IMR-90 (cell line): Measurements from ENCODE around the gene DOK1. TPM values are rescaled to one million over a fixed set of nuclear protein-coding genes. Genes with fewer than 3 reads are reported as not detected.

Source experiments
- ATAC-seq: fragments of 200-7000 bp; cut with Tn5 transposase; 2 replicates; pipeline ENCODE4 v1.9.1; 2020; ENCODE audit warnings: low read depth, mild to moderate bottlenecking, moderate library complexity
- BruUV-seq: library from RNA; stranded (reverse); fragments of 400-500 nt; replicated peaks from 2 replicates; lab custom pipeline; 2021; lab: Mats Ljungman, UMichigan
- CTCF ChIA-PET: fragments of 300-600 bp; formaldehyde crosslinking; extraction: SDS; loops from one replicate; lab custom pipeline; 2021; ENCODE audit warnings: antibody characterized with exemption; lab: Yijun Ruan, JAX
- POLR2A ChIA-PET: fragments of 300-600 bp; sonication (Branson Sonifier 250); formaldehyde crosslinking; loops from one replicate; lab custom pipeline; 2022; ENCODE audit warnings: antibody characterized with exemption; ENCODE audit not compliant: unreplicated experiment; lab: Charles Lee
- DNase-seq: peaks from one replicate; pipeline ENCODE4 v3.0.0; 2013
- H2AFZ ChIP-seq: replicated peaks from 2 replicates; pipeline ENCODE3; 2013; ENCODE audit warnings: low read length, mild to moderate bottlenecking; ENCODE audit not compliant: poor library complexity
- H2AK5ac ChIP-seq: 2 replicates; pipeline ENCODE4 v1.6.1; 2013; ENCODE audit warnings: low read depth, low read length, inconsistent platforms
- H2AK9ac ChIP-seq: replicated peaks from 2 replicates; pipeline ENCODE3; 2013; ENCODE audit warnings: mild to moderate bottlenecking, low read depth, low read length, moderate library complexity; ENCODE audit not compliant: poor library complexity
- H2BK120ac ChIP-seq: 2 replicates; pipeline ENCODE4 v1.6.1; 2013; ENCODE audit warnings: low read depth, low read length, inconsistent platforms
- H2BK15ac ChIP-seq: 3 replicates; pipeline ENCODE4 v1.6.1; 2013; ENCODE audit warnings: low read depth, low read length, inconsistent platforms
- H2BK20ac ChIP-seq: 2 replicates; pipeline ENCODE4 v1.6.1; 2013; ENCODE audit warnings: low read depth, mild to moderate bottlenecking, inconsistent platforms, low read length, moderate library complexity
- H2BK5ac ChIP-seq: 2 replicates; pipeline ENCODE4 v1.6.1; 2013; ENCODE audit warnings: mild to moderate bottlenecking, low read depth, low read length, inconsistent platforms; ENCODE audit not compliant: poor library complexity, severe bottlenecking
- H3K14ac ChIP-seq: replicated peaks from 2 replicates; pipeline ENCODE4 v1.6.1; 2013; ENCODE audit warnings: low read depth, low read length, inconsistent platforms
- H3K18ac ChIP-seq: 2 replicates; pipeline ENCODE4 v1.6.1; 2013; ENCODE audit warnings: low read depth, low read length, control low read depth
- H3K23ac ChIP-seq: 2 replicates; pipeline ENCODE4 v1.6.1; 2013; ENCODE audit warnings: low read depth, low read length, inconsistent platforms
- H3K27ac ChIP-seq: 2 replicates; pipeline ENCODE4 v1.5.1; 2013; ENCODE audit warnings: mild to moderate bottlenecking, control low read depth, low read length; ENCODE audit not compliant: insufficient read depth
- H3K27me3 ChIP-seq: 2 replicates; pipeline ENCODE4 v1.6.1; 2013; ENCODE audit warnings: low read length; ENCODE audit not compliant: control insufficient read depth, insufficient read depth
- H3K36me3 ChIP-seq: 2 replicates; pipeline ENCODE4 v1.6.1; 2013; ENCODE audit warnings: low read length, mixed read lengths; ENCODE audit not compliant: control insufficient read depth, insufficient read depth
- H3K4ac ChIP-seq: 2 replicates; pipeline ENCODE4 v1.6.1; 2013; ENCODE audit warnings: low read depth, low read length, inconsistent platforms
- H3K4me1 ChIP-seq: 2 replicates; pipeline ENCODE4 v1.6.1; 2013; ENCODE audit warnings: low read length, mixed read lengths; ENCODE audit not compliant: control insufficient read depth, insufficient read depth
- H3K4me2 ChIP-seq: 2 replicates; pipeline ENCODE4 v1.6.1; 2013; ENCODE audit warnings: low read depth, mild to moderate bottlenecking, control low read depth, low read length, moderate library complexity
- H3K4me3 ChIP-seq: 2 replicates; pipeline ENCODE4 v1.5.1; 2013; ENCODE audit warnings: low read depth, mild to moderate bottlenecking, control low read depth, low read length, moderate library complexity; ENCODE audit not compliant: insufficient read depth
- H3K56ac ChIP-seq: 2 replicates; pipeline ENCODE4 v1.6.1; 2013; ENCODE audit warnings: low read length, inconsistent platforms; ENCODE audit not compliant: insufficient read depth; ENCODE audit errors: extremely low read depth
- H3K79me1 ChIP-seq, 2 experiments: 2 replicates each; pipeline ENCODE4 v1.6.1; 2013; ENCODE audit warnings: low read length in 2 of 2, inconsistent platforms in 1 of 2, low read depth in 1 of 2
- H3K9ac ChIP-seq: 2 replicates; pipeline ENCODE4 v1.6.1; 2013; ENCODE audit warnings: low read depth, low read length, control low read depth
- H3K9me1 ChIP-seq: 2 replicates; pipeline ENCODE4 v1.6.1; 2013; ENCODE audit warnings: low read length, inconsistent platforms; ENCODE audit not compliant: insufficient read depth
- H3K9me3 ChIP-seq: 2 replicates; pipeline ENCODE4 v1.6.1; 2013; ENCODE audit warnings: low read length; ENCODE audit not compliant: control insufficient read depth, insufficient read depth
- H4K20me1 ChIP-seq: 2 replicates; pipeline ENCODE4 v1.6.1; 2013; ENCODE audit warnings: low read length, inconsistent platforms; ENCODE audit not compliant: insufficient read depth
- H4K5ac ChIP-seq: 2 replicates; pipeline ENCODE4 v1.6.1; 2013; ENCODE audit warnings: mild to moderate bottlenecking, low read depth, low read length, control low read depth
- H4K8ac ChIP-seq, 2 experiments: 2 replicates each; pipeline ENCODE4 v1.6.1; 2013; ENCODE audit warnings: low read depth in 2 of 2, low read length in 2 of 2, control low read depth in 1 of 2, inconsistent platforms in 1 of 2
- H4K91ac ChIP-seq: 2 replicates; pipeline ENCODE4 v1.6.1; 2013; ENCODE audit warnings: low read depth, low read length, inconsistent platforms; ENCODE audit not compliant: insufficient read depth
- BHLHE40 ChIP-seq: fragments of 150-350 bp; IDR thresholded peaks from 2 replicates; pipeline ENCODE4 v1.6.1; 2016; ENCODE audit warnings: mild to moderate bottlenecking, low read depth, low read length
- CEBPB ChIP-seq: IDR thresholded peaks from 2 replicates; pipeline ENCODE4 v1.6.1; 2012; ENCODE audit warnings: low read depth, low read length, improper control_type of control experiment
- CHD1 ChIP-seq: IDR thresholded peaks from 2 replicates; pipeline ENCODE4 v1.6.1; 2012; ENCODE audit warnings: low read depth, low read length, improper control_type of control experiment
- CTCF ChIP-seq: conservative IDR thresholded peaks from 2 replicates; pipeline ENCODE4 v1.5.1; 2012; ENCODE audit warnings: mild to moderate bottlenecking, low read depth, low read length, improper control_type of control experiment
- ELK1 ChIP-seq: fragments of 150-350 bp; IDR thresholded peaks from 2 replicates; pipeline ENCODE4 v1.6.1; 2016; ENCODE audit warnings: low read depth, mild to moderate bottlenecking, low read length, moderate library complexity, borderline replicate concordance
- FOS ChIP-seq: fragments of 150-350 bp; IDR thresholded peaks from 2 replicates; pipeline ENCODE4 v1.6.1; 2016; ENCODE audit warnings: low read depth, low read length
- MAFK ChIP-seq: IDR thresholded peaks from 2 replicates; pipeline ENCODE4 v1.6.1; 2012; ENCODE audit warnings: low read depth, low read length, improper control_type of control experiment
- MAZ ChIP-seq: IDR thresholded peaks from 2 replicates; pipeline ENCODE4 v1.6.1; 2012; ENCODE audit warnings: low read depth, mild to moderate bottlenecking, low read length, improper control_type of control experiment, moderate library complexity, borderline replicate concordance
- MXI1 ChIP-seq: IDR thresholded peaks from 2 replicates; pipeline ENCODE4 v1.6.1; 2012; ENCODE audit warnings: low read depth, mild to moderate bottlenecking, low read length, moderate library complexity, borderline replicate concordance
- NFE2L2 ChIP-seq: fragments of 150-350 bp; IDR thresholded peaks from 2 replicates; pipeline ENCODE4 v1.6.1; 2016; ENCODE audit warnings: low read depth, mild to moderate bottlenecking, low read length
- POLR2A ChIP-seq: IDR thresholded peaks from 2 replicates; pipeline ENCODE4 v1.6.1; 2012; ENCODE audit warnings: mild to moderate bottlenecking, low read depth, low read length
- RAD21 ChIP-seq: IDR thresholded peaks from 2 replicates; pipeline ENCODE4 v1.6.1; 2012; ENCODE audit warnings: low read length, improper control_type of control experiment
- RCOR1 ChIP-seq: IDR thresholded peaks from 2 replicates; pipeline ENCODE4 v1.6.1; 2012; ENCODE audit warnings: mild to moderate bottlenecking, low read length, improper control_type of control experiment; ENCODE audit not compliant: insufficient replicate concordance
- RFX5 ChIP-seq: IDR thresholded peaks from 2 replicates; pipeline ENCODE4 v1.8.0; 2012; ENCODE audit warnings: low read depth, mild to moderate bottlenecking, low read length, moderate library complexity
- SMC3 ChIP-seq: fragments of 150-350 bp; IDR thresholded peaks from 2 replicates; pipeline ENCODE4 v1.6.1; 2016; ENCODE audit warnings: low read depth, mild to moderate bottlenecking, antibody characterized with exemption, low read length, moderate library complexity
- USF2 ChIP-seq: fragments of 150-350 bp; IDR thresholded peaks from 2 replicates; pipeline ENCODE4 v1.6.1; 2017; ENCODE audit warnings: mild to moderate bottlenecking, antibody characterized with exemption, low read length, low read depth
- WGBS, 2 experiments: methylation state at CpG; one replicate each; pipeline versions ENCODE4 v1.1.5 to v1.1.7; 2013; ENCODE audit warnings: missing lambda C conversion rate in 2 of 2; ENCODE audit not compliant: insufficient read length in 1 of 2; ENCODE audit errors: extremely low coverage in 2 of 2; 5-methylcytosine and 5-hydroxymethylcytosine counted together
- dilution Hi-C: fragments of 300-500 bp; cut with HindIII; formaldehyde crosslinking; loops from one replicate; pipeline ENCODE4 v1.14.3; 2018; ENCODE audit warnings: low sequenced_read_pairs; ENCODE audit not compliant: unreplicated experiment
- in situ Hi-C: fragments of 300-500 bp; cut with MboI; formaldehyde crosslinking; loops from 3 replicates; pipeline ENCODE4 v1.14.3; 2019; ENCODE audit warnings: low sequenced_read_pairs, inconsistent platforms, mixed read lengths
- intact Hi-C: fragments of 100-400 bp; cut with micrococcal nuclease; formaldehyde crosslinking; loops from 2 replicates; pipeline ENCODE4 v1.10.0; 2022
- polyA plus RNA-seq, 3 experiments: library from polyadenylated mRNA; depleted of rRNA; stranded (reverse); fragments of >200 nt; gene quantifications; 2 replicates each; pipeline ENCODE4 v1.2.3, GENCODE V29; 2012; ENCODE audit warnings: low replicate concordance in 1 of 3
- total RNA-seq: library from RNA; depleted of rRNA; stranded (reverse); fragments of >200 nt; gene quantifications from 2 replicates; pipeline ENCODE4 v1.2.3, GENCODE V29; 2012

Gene DOK1
- total and polyA plus RNA-seq, 2 of the 4 experiments (the other 2 are of a cell fraction) = 15.4 to 17.6 TPM

GRCh38 chr2:74597410-74597809 lies 42.9 kb downstream of the DOK1 start:
- Histone ChIP-seq H4K5ac (no peak overlapping the region), H4K91ac (no peak overlapping the region), H3K36me3 (no peaks in the 10 kb centered on the region), H2BK15ac (no peak overlapping the region), H3K27ac (no peak overlapping the region), H4K20me1 (no peaks in the 10 kb centered on the region), H3K79me1 (no peaks in the 10 kb centered on the region), H2AK5ac (no peak overlapping the region), H3K14ac (no peak overlapping the region), H3K4ac (no peak overlapping the region), H3K56ac (no peak overlapping the region), H2BK120ac (no peak overlapping the region), H3K27me3 (peaks cover 11% of the 10 kb centered on the region), H3K9me1 (no peaks in the 10 kb centered on the region), H2AFZ (no peak overlapping the region), H3K4me1 (no peaks in the 10 kb centered on the region), H3K9ac (no peak overlapping the region), H2AK9ac (no peak overlapping the region), H2BK5ac (no peak overlapping the region), H3K9me3 (no peaks in the 10 kb centered on the region), H2BK20ac (no peak overlapping the region), H3K4me3 (no peak overlapping the region), H3K4me2 (no peak overlapping the region), H3K18ac (no peak overlapping the region), H4K8ac (no peak overlapping the region), H3K23ac (no peak overlapping the region)
- CTCF ChIA-PET = no interaction called here
- ATAC-seq = no peak
- TF ChIP-seq ELK1 = no peak
- no peak for TF ChIP-seq FOS
- TF ChIP-seq MAFK = no peak
- no peak for TF ChIP-seq USF2
- TF ChIP-seq NFE2L2 = no peak
- TF ChIP-seq RCOR1 = no peak
- no peak for TF ChIP-seq MXI1
- no peak for TF ChIP-seq RAD21
- TF ChIP-seq MAZ = no peak
- TF ChIP-seq POLR2A = no peak
- no peak for TF ChIP-seq BHLHE40
- TF ChIP-seq CTCF = no peak
- no peak for TF ChIP-seq CHD1
- TF ChIP-seq SMC3 = no peak
- TF ChIP-seq RFX5 = no peak
- no peak for TF ChIP-seq CEBPB
- WGBS, 2 experiments = no CpG with 5 or more reads among the region's 1 CpG
- intact Hi-C loops = no loop called here
- DNase-seq = no peak
- POLR2A ChIA-PET = no interaction called here
- BruUV-seq = no TSS peak
- dilution Hi-C loops = no loop called here
- in situ Hi-C loops = no loop called here
